Measurements from ENCODE around the gene C1QB.

- TF ChIP-seq CTCF (IDR thresholded peaks at IDR 0.05) (no peak), POLR2A (IDR thresholded peaks at IDR 0.05) (no peak)
Measured at GRCh38 chr1:22626237-22627157, 26.5 kb upstream of the C1QB start.

All from right lobe of liver (tissue), 4 donors.